ENCODE data around the gene TBC1D16.

TBC1D16 gene

DNA sequence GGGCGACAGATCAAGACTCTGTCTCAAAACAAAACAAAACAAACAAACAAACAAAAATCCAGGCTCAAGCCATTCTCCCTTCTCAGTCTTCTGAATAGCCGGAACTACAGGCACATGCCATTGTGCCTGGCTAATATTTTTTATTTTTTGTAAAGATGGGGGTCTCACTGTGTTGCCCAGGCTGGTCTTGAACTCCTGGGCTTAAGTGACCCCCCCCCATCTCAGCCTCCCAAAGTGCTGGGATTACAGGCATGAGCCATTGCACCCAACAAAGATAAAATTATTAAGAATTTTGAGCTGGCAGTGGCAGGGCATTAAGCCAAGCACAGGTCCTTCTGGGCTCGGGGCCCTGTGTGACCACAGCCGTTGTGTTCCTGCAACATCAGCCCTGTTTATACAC lies 126.6 kb downstream of the TBC1D16 start:
- TF ChIP-seq, protein P1, sequence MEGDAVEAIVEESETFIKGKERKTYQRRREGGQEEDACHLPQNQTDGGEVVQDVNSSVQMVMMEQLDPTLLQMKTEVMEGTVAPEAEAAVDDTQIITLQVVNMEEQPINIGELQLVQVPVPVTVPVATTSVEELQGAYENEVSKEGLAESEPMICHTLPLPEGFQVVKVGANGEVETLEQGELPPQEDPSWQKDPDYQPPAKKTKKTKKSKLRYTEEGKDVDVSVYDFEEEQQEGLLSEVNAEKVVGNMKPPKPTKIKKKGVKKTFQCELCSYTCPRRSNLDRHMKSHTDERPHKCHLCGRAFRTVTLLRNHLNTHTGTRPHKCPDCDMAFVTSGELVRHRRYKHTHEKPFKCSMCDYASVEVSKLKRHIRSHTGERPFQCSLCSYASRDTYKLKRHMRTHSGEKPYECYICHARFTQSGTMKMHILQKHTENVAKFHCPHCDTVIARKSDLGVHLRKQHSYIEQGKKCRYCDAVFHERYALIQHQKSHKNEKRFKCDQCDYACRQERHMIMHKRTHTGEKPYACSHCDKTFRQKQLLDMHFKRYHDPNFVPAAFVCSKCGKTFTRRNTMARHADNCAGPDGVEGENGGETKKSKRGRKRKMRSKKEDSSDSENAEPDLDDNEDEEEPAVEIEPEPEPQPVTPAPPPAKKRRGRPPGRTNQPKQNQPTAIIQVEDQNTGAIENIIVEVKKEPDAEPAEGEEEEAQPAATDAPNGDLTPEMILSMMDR (IDR thresholded peaks at IDR 0.05; ENCODE audit: insufficient read depth, low read length, missing control alignments): no peak
- DNase-seq (ENCODE audit: low read depth, low spot score): no peak
- ChIA-PET CTCF (interaction anchor here (0.6 kb wide), 1 partner anchor 200 kb away, joined by 3 read pairs; no protein-coding TSS in a partner anchor), POLR2A (no interaction called here)
- no peak overlapping the region for H3K4me3 ChIP-seq (ENCODE audit: low read depth, low read length)

DNA sequence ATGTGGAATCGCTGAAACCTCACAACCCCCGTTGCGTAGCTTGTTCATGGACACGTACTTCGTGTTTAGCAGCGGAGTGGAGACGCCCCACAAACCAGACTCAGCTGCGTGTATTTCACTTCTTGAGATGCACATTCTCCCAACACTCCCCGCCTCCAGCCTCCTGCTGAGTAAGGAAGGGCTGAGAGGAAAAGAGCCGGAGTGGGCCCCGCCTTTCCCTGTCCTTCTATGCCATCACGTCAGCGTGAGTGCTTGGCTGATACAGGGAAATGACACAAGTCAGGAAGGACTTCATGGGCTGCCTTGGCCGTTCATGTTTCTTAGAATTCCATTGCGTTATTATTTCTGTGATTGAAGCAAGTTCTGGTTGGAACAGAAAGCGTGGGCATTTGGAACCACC lies 127.8 kb downstream of the TBC1D16 start:
- ChIA-PET CTCF (no interaction called here), POLR2A (no interaction called here)
- DNase-seq (ENCODE audit: low read depth, low spot score): no peak
- TF ChIP-seq, protein P1 (IDR thresholded peaks at IDR 0.05; ENCODE audit: insufficient read depth, low read length, missing control alignments): no peak
- no peak overlapping the region for H3K4me3 ChIP-seq (ENCODE audit: low read depth, low read length)

DNA sequence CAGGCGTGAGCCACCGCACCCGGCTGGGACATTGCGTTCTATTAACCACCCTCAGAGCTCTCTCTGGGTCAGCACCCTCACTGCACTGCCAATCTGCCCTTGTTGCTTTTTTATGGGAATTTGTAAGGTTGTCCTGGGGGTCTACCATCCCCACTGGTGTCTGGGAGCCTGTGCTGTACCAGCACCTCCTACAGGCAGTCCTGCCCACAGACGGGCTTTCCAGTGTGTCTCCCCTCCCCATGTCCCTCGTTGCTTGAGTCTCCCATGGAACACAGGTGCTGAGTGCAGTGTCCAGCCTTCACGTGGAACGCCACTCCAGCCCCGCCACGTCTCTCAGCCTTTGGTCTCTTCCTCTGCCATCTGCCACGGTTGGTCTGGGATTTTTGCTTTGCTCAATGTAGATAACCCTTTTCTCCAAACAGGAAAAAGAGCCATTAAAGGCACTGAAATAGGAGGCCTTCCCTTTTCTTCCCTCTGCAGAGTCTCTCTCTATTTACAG lies 128.4 kb downstream of the TBC1D16 start:
- ChIA-PET POLR2A (no interaction called here), CTCF (no interaction called here)
- H3K4me3 ChIP-seq (ENCODE audit: low read depth, low read length): no peak overlapping the region
- no peak for DNase-seq (ENCODE audit: low read depth, low spot score)
- TF ChIP-seq, protein P1 (IDR thresholded peaks at IDR 0.05; ENCODE audit: insufficient read depth, low read length, missing control alignments): no peak

DNA sequence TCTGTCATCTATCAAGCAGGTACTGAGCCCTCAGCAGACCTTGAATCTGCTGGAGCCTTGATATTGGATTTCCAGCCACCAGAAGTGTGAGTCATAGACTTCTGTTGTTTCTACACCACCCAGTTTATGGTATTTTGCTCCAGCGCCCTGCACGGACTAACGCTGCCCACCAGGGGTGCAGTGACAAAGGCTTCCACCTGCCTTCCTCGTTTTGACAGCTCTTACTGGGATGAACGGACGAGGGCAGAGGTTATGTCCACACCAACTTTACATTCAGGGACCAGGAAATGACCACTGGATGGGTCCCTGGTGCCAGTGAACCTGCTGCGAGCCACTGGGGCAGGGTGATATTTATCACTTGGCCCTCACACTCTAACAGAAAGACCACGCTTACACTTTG lies 129.8 kb downstream of the TBC1D16 start:
- POLR2A ChIA-PET: no interaction called here
- CTCF ChIA-PET: no interaction called here

DNA sequence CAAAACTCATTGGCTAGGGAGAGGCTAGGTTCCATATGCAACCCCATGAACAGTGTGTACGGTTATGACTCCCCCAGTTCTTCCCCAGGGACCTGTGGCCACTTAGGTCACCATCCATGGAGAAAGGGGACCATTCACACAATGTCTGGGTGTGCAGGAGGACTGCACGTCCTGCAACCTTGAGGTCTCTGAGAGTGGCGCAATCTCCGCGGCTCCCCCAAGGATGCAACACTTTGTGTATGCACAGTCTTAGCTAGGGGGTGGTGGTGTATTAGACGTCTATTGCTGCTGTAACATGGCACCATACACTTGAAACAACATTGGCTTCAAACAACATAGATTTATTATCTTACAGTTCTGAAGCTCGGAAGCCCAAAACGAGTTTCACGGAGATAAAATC lies 130.8 kb downstream of the TBC1D16 start:
- CTCF ChIA-PET: no interaction called here
- POLR2A ChIA-PET: no interaction called here
- TF ChIP-seq, protein P1 (IDR thresholded peaks at IDR 0.05; ENCODE audit: insufficient read depth, low read length, missing control alignments): no peak
- H3K4me3 ChIP-seq (ENCODE audit: low read depth, low read length): no peak overlapping the region
- DNase-seq (ENCODE audit: low read depth, low spot score): no peak

More for the DNA sequence above, 129.8 kb downstream of the TBC1D16 start:
- H3K4me3 ChIP-seq (ENCODE audit: low read depth, low read length): no peak overlapping the region
- TF ChIP-seq, protein P1 (IDR thresholded peaks at IDR 0.05; ENCODE audit: insufficient read depth, low read length, missing control alignments): no peak
- DNase-seq (ENCODE audit: low read depth, low spot score): no peak

DNA sequence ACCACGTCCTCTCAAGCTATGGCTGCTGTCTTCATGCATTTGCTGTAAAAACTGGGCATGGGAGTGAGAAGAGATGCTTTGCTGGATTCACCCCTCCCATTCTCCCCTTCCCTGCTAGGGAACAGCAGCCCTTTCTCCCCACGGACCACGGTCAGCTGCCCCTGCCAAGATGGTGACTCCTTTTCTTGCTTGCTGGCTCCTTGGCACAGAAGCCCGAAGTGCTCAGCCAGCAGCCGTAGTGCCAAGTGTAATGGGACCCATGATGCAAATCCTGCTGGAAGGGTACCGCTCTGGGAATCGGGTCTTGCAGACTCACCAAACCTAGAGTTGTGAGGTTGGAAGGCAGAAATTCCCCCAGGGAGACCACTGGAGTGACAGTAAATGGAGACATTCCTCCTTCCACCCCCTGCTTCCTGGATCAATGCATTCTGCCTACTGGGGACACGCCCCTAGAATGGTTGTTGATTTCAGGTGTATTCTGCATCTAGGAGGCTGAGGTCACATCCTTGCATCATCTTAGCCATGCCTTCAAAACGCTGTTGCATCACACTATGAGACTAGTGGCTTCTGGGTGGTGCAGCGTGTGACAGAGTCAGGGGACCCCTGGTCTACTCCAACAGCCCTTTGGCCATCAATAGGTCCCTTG lies 133.4 kb downstream of the TBC1D16 start:
- H3K4me3 ChIP-seq (ENCODE audit: low read depth, low read length): no peak overlapping the region
- TF ChIP-seq, protein P1 (IDR thresholded peaks at IDR 0.05; ENCODE audit: insufficient read depth, low read length, missing control alignments): no peak
- CTCF ChIA-PET: no interaction called here
- POLR2A ChIA-PET: no interaction called here
- DNase-seq (ENCODE audit: low read depth, low spot score): no peak

All from AG04449 (cell line).